ENCODE measurements around the gene KSR1. TPM values are rescaled to one million over a fixed set of nuclear protein-coding genes. Genes with fewer than 3 reads are reported as not detected.
A peak's percentile ranks its signal among the peaks of the same experiment; 100 is the strongest.

Gene KSR1
- total RNA-seq, 2 donors from 2014 or later = 33.7 to 46.3 TPM

GRCh38 chr17:27457360-27457715 lies 1.1 kb downstream of the KSR1 start:
- Histone ChIP-seq H3K27me3 (ENCODE audit: control insufficient read depth, insufficient read depth, low read length, poor library complexity, severe bottlenecking) (no peaks in the 10 kb centered on the region), H3K27ac (ENCODE audit: low read depth, low read length) (no peak overlapping the region), H3K9ac (ENCODE audit: extremely low read depth, low read length, poor library complexity, severe bottlenecking) (peak overlapping the region; percentile 55), H3K9me3 (ENCODE audit: control insufficient read depth, low read length) (no peaks in the 10 kb centered on the region), H3K4me3 (ENCODE audit: low read length) (peak overlapping the region; percentile 93), H3K4me1 (ENCODE audit: control insufficient read depth, insufficient read depth, low read length) (peaks cover 23% of the 10 kb centered on the region), H3K36me3 (ENCODE audit: control insufficient read depth, insufficient read depth, low read length) (no peaks in the 10 kb centered on the region)
- peak overlapping the region; percentile 82 for H3K4me3 Mint-ChIP-seq
- peaks cover 51% of the 10 kb centered on the region for H3K4me1 Mint-ChIP-seq
- H3K27ac Mint-ChIP-seq = peak overlapping the region; percentile 68
- H3K36me3 Mint-ChIP-seq (ENCODE audit: low read depth) = peaks cover 3% of the 10 kb centered on the region
- peaks cover 21% of the 10 kb centered on the region for H3K27me3 Mint-ChIP-seq (ENCODE audit: insufficient read depth)
- 1 to 20% methylated on average over 1 to 8 of the region's 8 CpGs for WGBS, 2 experiments (ENCODE audit: insufficient coverage in 1 of 2, insufficient read length in 1 of 2)
- no peak for DNase-seq
- TF ChIP-seq, protein P1, sequence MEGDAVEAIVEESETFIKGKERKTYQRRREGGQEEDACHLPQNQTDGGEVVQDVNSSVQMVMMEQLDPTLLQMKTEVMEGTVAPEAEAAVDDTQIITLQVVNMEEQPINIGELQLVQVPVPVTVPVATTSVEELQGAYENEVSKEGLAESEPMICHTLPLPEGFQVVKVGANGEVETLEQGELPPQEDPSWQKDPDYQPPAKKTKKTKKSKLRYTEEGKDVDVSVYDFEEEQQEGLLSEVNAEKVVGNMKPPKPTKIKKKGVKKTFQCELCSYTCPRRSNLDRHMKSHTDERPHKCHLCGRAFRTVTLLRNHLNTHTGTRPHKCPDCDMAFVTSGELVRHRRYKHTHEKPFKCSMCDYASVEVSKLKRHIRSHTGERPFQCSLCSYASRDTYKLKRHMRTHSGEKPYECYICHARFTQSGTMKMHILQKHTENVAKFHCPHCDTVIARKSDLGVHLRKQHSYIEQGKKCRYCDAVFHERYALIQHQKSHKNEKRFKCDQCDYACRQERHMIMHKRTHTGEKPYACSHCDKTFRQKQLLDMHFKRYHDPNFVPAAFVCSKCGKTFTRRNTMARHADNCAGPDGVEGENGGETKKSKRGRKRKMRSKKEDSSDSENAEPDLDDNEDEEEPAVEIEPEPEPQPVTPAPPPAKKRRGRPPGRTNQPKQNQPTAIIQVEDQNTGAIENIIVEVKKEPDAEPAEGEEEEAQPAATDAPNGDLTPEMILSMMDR (conservative IDR thresholded peaks at IDR 0.05) = no peak
- H3K9me3 Mint-ChIP-seq = no peaks in the 10 kb centered on the region

- Mint-ChIP-seq H3K27ac (peak overlapping the region; percentile 93), H3K27me3 (ENCODE audit: insufficient read depth) (peaks cover 19% of the 10 kb centered on the region), H3K4me3 (peak overlapping the region; percentile 82), H3K9me3 (no peaks in the 10 kb centered on the region), H3K4me1 (peaks cover 51% of the 10 kb centered on the region), H3K36me3 (ENCODE audit: low read depth) (peaks cover 3% of the 10 kb centered on the region)
- Histone ChIP-seq H3K9me3 (ENCODE audit: control insufficient read depth, low read length) (no peaks in the 10 kb centered on the region), H3K36me3 (ENCODE audit: control insufficient read depth, insufficient read depth, low read length) (no peaks in the 10 kb centered on the region), H3K27me3 (ENCODE audit: control insufficient read depth, insufficient read depth, low read length, poor library complexity, severe bottlenecking) (no peaks in the 10 kb centered on the region), H3K4me1 (ENCODE audit: control insufficient read depth, insufficient read depth, low read length) (peaks cover 23% of the 10 kb centered on the region), H3K27ac (ENCODE audit: low read depth, low read length) (peak overlapping the region; percentile 25), H3K4me3 (ENCODE audit: low read length) (peak overlapping the region; percentile 93), H3K9ac (ENCODE audit: extremely low read depth, low read length, poor library complexity, severe bottlenecking) (peak overlapping the region; percentile 55)
- 4 to 13% methylated on average over 4 to 14 of the region's 14 CpGs for WGBS, 2 experiments (ENCODE audit: insufficient coverage in 1 of 2, insufficient read length in 1 of 2)
- TF ChIP-seq, protein P1 (conservative IDR thresholded peaks at IDR 0.05) = peak; percentile 30
- DNase-seq = peak; percentile 86
Observed at GRCh38 chr17:27457731-27458523, 1.7 kb downstream of the KSR1 start.

DNA sequence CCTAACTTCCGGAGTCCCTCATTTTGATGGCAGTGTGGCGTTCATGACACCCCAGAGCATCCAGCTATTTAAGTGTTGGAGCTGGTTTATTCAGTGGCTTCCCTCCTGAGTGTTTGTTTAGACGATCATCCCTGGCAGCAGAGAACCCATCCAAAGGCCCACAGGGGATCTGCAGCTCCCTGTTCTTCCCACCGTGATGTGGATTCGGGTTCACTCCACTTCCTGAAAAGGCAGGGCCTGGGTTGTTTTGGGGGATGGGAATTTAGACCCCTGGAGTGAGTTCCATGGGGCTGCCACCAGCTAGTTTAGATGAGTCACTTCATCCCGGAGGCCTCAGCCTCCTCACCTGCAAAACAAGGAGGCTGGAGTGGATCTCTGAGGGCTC lies 2.3 kb downstream of the KSR1 start:
- TF ChIP-seq, protein P1 (conservative IDR thresholded peaks at IDR 0.05) = no peak
- H3K4me3 ChIP-seq (ENCODE audit: low read length) = peak overlapping the region; percentile 93
- H3K27ac Mint-ChIP-seq = peak overlapping the region; percentile 93
- H3K9me3 ChIP-seq (ENCODE audit: control insufficient read depth, low read length) = no peaks in the 10 kb centered on the region
- peaks cover 23% of the 10 kb centered on the region for H3K4me1 ChIP-seq (ENCODE audit: control insufficient read depth, insufficient read depth, low read length)
- WGBS, 2 experiments (ENCODE audit: insufficient coverage in 1 of 2, insufficient read length in 1 of 2) = 12 to 20% methylated on average over 5 to 6 of the region's 6 CpGs
- H3K27me3 ChIP-seq (ENCODE audit: control insufficient read depth, insufficient read depth, low read length, poor library complexity, severe bottlenecking) = no peaks in the 10 kb centered on the region
- H3K36me3 Mint-ChIP-seq (ENCODE audit: low read depth) = peaks cover 3% of the 10 kb centered on the region
- no peaks in the 10 kb centered on the region for H3K9me3 Mint-ChIP-seq
- DNase-seq = peak; percentile 94
- H3K27me3 Mint-ChIP-seq (ENCODE audit: insufficient read depth) = peaks cover 15% of the 10 kb centered on the region
- H3K27ac ChIP-seq (ENCODE audit: low read depth, low read length) = peak overlapping the region; percentile 25
- H3K36me3 ChIP-seq (ENCODE audit: control insufficient read depth, insufficient read depth, low read length) = no peaks in the 10 kb centered on the region
- peak overlapping the region; percentile 82 for H3K4me3 Mint-ChIP-seq
- H3K4me1 Mint-ChIP-seq = peaks cover 51% of the 10 kb centered on the region
- peak overlapping the region; percentile 55 for H3K9ac ChIP-seq (ENCODE audit: extremely low read depth, low read length, poor library complexity, severe bottlenecking)
